GM12891 (cell line): ENCODE measurements around the gene FBN2.

Experiments used
- PAX5 ChIP-seq: IDR thresholded peaks from 2 replicates; pipeline ENCODE4 v1.6.1; 2011; ENCODE audit warnings: low read length, moderate library complexity, mild to moderate bottlenecking; ENCODE audit not compliant: insufficient read depth, severe bottlenecking
- POLR2A ChIP-seq: IDR thresholded peaks from 2 replicates; pipeline ENCODE4 v1.6.1; 2011; ENCODE audit warnings: low read depth, low read length, control low read depth
- POLR2AphosphoS5 ChIP-seq: IDR thresholded peaks from 2 replicates; pipeline ENCODE4 v1.6.1; 2011; ENCODE audit warnings: low read depth, low read length, control low read depth
- POU2F2 ChIP-seq: IDR thresholded peaks from 2 replicates; pipeline ENCODE4 v1.6.1; 2011; ENCODE audit warnings: low read depth, mild to moderate bottlenecking, control low read depth, low read length, moderate library complexity
- SPI1 ChIP-seq: IDR thresholded peaks from 2 replicates; pipeline ENCODE4 v1.6.1; 2011; ENCODE audit warnings: low read depth, low read length, control low read depth
- TAF1 ChIP-seq: IDR thresholded peaks from 2 replicates; pipeline ENCODE4 v1.6.1; 2011; ENCODE audit warnings: low read depth, low read length, control low read depth

DNA sequence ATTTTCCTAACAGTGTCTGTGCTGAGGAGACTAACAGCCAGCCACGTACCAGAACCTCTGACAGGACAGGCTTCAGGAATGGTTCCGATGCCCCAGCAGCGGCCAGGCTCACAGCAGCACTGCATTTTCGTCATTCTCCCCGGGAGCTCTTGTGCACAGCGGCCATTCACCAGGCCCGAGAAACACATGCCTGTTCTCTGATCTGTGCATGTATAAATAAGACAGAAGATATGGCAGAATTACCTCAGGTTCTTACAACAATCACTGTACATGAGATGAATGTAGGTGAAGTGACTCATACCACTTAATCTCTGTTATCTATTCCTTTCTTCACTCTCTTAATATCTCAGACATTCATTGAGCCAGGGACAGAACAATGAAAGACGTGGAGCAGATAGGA lies 143.0 kb downstream of the FBN2 start:
- TF ChIP-seq POLR2AphosphoS5, result no peak
- no peak for TF ChIP-seq TAF1
- no peak for TF ChIP-seq POLR2A
- no peak for TF ChIP-seq PAX5
- TF ChIP-seq SPI1, result no peak
- no peak for TF ChIP-seq POU2F2
